Testis (tissue), 3 donors: ENCODE results near the gene CBX5. TPM values are rescaled to one million over a fixed set of nuclear protein-coding genes. Genes with fewer than 3 reads are reported as not detected.

ENCODE experiments used
- DNase-seq: peaks from one replicate; pipeline ENCODE4 v3.0.0-alpha.2; 2019
- H3K27ac ChIP-seq, 2 donors: fragments of 200-600 bp; sonication (generic); one replicate each; pipeline ENCODE4 v1.5.1; 2019
- H3K27me3 ChIP-seq: fragments of 200-600 bp; sonication (generic); one replicate; pipeline ENCODE4 v1.5.1; 2019
- H3K36me3 ChIP-seq: fragments of 200-600 bp; sonication (generic); one replicate; pipeline ENCODE4 v1.5.1; 2017; ENCODE audit warnings: low read depth; ENCODE audit errors: missing control alignments
- H3K4me1 ChIP-seq: fragments of 200-600 bp; sonication (generic); one replicate; pipeline ENCODE4 v1.5.1; 2019
- H3K4me3 ChIP-seq, 2 donors: fragments of 200-600 bp; sonication (generic); one replicate each; pipeline ENCODE4 v1.5.1; 2017 to 2019
- H3K9me3 ChIP-seq: fragments of 200-600 bp; sonication (generic); one replicate; pipeline ENCODE4 v1.5.1; 2017
- CTCF ChIP-seq, 3 experiments: fragments of 450-650 bp in 2 of 3; fragments of 200-600 bp in 1 of 3; sonication (generic) in 1 of 3; IDR thresholded peaks; one replicate each; pipeline ENCODE4 v1.5.1; 2016 to 2019; ENCODE audit warnings: antibody characterized with exemption in 3 of 3, mild to moderate bottlenecking in 2 of 3, moderate library complexity in 1 of 3
- POLR2A ChIP-seq: fragments of 450-650 bp; IDR thresholded peaks from one replicate; pipeline ENCODE4 v1.6.1; 2017; ENCODE audit warnings: antibody characterized with exemption, mild to moderate bottlenecking, moderate library complexity
- WGBS, 2 donors: methylation state at CpG; one replicate each; pipeline ENCODE4 v1.1.5; 2018; 5-methylcytosine and 5-hydroxymethylcytosine counted together
- intact Hi-C: fragments of 100-400 bp; cut with DNase I; formaldehyde crosslinking; loops from one replicate; pipeline ENCODE4 v1.15.1; 2023; ENCODE audit warnings: low total_unique reads
- polyA plus RNA-seq: library from polyadenylated mRNA; stranded (reverse); fragments of 350-450 nt; fragmentation: Illumina TruSeq; extraction: RNeasy Lipid Tissue Mini Kit (QIAGEN cat#74804); gene quantifications from one replicate; pipeline ENCODE4 v1.2.3, GENCODE V29; 2014; ENCODE audit warnings: low read depth, low replicate concordance; ENCODE audit not compliant: insufficient read depth
- small RNA-seq, 2 donors: library from RNA; depleted of rRNA; stranded (forward); fragments of <200 nt; gene quantifications; one replicate each; pipeline ENCODE3, GENCODE V24; 2016
- total RNA-seq, 2 donors: library from RNA; depleted of rRNA; stranded (reverse); fragments of >200 nt; gene quantifications; one replicate each; pipeline ENCODE4 v1.2.3, GENCODE V29; 2016

The CBX5 gene
- total and polyA plus RNA-seq, 3 donors from 2014 or later = 52.7 to 66.4 (median 63.9) TPM

- H3K27ac ChIP-seq = no peak overlapping the region
- peaks cover 6% of the 10 kb centered on the region for H3K4me1 ChIP-seq
- H3K36me3 ChIP-seq = no peaks in the 10 kb centered on the region
- intact Hi-C loops = no loop called here
- H3K9me3 ChIP-seq = no peaks in the 10 kb centered on the region
- TF ChIP-seq CTCF (IDR thresholded peaks at IDR 0.05) = no peak
- TF ChIP-seq POLR2A = no peak
- no peaks in the 10 kb centered on the region for H3K27me3 ChIP-seq
- WGBS, 2 donors = 90 to 95% methylated on average over 7 of the region's 7 CpGs
- H3K4me3 ChIP-seq = no peak overlapping the region
- no peak for DNase-seq
These were observed 95.7 kb downstream of the CBX5 start for GRCh38 chr12:54184024-54184805.

GRCh38 chr12:54182981-54183380 lies 96.9 kb downstream of the CBX5 start:
- WGBS, 2 donors = 86 to 88% methylated on average over 4 to 5 of the region's 5 CpGs
- DNase-seq = no peak
- TF ChIP-seq POLR2A (no peak), CTCF (IDR thresholded peaks at IDR 0.05) (no peak)
- no peak overlapping the region for H3K4me3 ChIP-seq
- no peaks in the 10 kb centered on the region for H3K27me3 ChIP-seq
- H3K4me1 ChIP-seq = peaks cover 2% of the 10 kb centered on the region
- H3K36me3 ChIP-seq = no peaks in the 10 kb centered on the region
- no peak overlapping the region for H3K27ac ChIP-seq
- no peaks in the 10 kb centered on the region for H3K9me3 ChIP-seq
- intact Hi-C loops = no loop called here

GRCh38 chr12:54182086-54182485 lies 97.8 kb downstream of the CBX5 start:
- no peaks in the 10 kb centered on the region for H3K27me3 ChIP-seq
- no peak for DNase-seq
- no peaks in the 10 kb centered on the region for H3K9me3 ChIP-seq
- H3K27ac ChIP-seq = no peak overlapping the region
- no peak overlapping the region for H3K4me3 ChIP-seq
- intact Hi-C loops = no loop called here
- TF ChIP-seq POLR2A = no peak
- no peak for TF ChIP-seq CTCF (IDR thresholded peaks at IDR 0.05)
- WGBS, 2 donors = 93 to 97% methylated on average over 5 to 11 of the region's 11 CpGs
- no peaks in the 10 kb centered on the region for H3K36me3 ChIP-seq
- H3K4me1 ChIP-seq = no peaks in the 10 kb centered on the region

Small RNAs within 50 kb of the gene (small RNA-seq; reads per million reads assigned to genes)
- gene RN7SL390P (0 reads per million in 2 donors), gene RNU6-950P (0 reads per million in 2 donors)

Other genes starting within 250 kb of the CBX5 start
- gene HOXC5, start 247.1 kb downstream of the CBX5 start, total RNA-seq = 1 to 10 TPM; 1.9 to 5.5 TPM
- gene HOXC5, start 247.1 kb downstream of the CBX5 start, polyA plus RNA-seq = 1.3 TPM
- gene HOXC4, start 226.3 kb downstream of the CBX5 start, total RNA-seq = 1 to 10 TPM; 3.0 to 3.1 TPM
- gene HOXC4, start 226.3 kb downstream of the CBX5 start, polyA plus RNA-seq = 4.3 TPM
- gene SMUG1, start 91.1 kb downstream of the CBX5 start, total RNA-seq = 10 to 100 TPM; 33.8 to 37.2 TPM
- gene SMUG1, start 91.1 kb downstream of the CBX5 start, polyA plus RNA-seq = 35.8 TPM
- 100 to 1,000 TPM; 250 to 293 TPM for gene HNRNPA1, start 604 bp upstream of the CBX5 start, total RNA-seq
- 534 TPM for gene HNRNPA1, start 604 bp upstream of the CBX5 start, polyA plus RNA-seq
- gene NFE2, start 20.9 kb upstream of the CBX5 start, total RNA-seq = 1 to 10 TPM in 1 of 2 donors, under 1 TPM in 1; 0.94 to 1.9 TPM
- gene NFE2, start 20.9 kb upstream of the CBX5 start, polyA plus RNA-seq = 2.6 TPM
- 10 to 100 TPM; 45.9 to 63.9 TPM for gene COPZ1, start 45.0 kb upstream of the CBX5 start, total RNA-seq
- gene COPZ1, start 45.0 kb upstream of the CBX5 start, polyA plus RNA-seq = 123 TPM
- under 1 TPM in 1 of 2 donors, not detected in 1; 0.43 TPM for gene GPR84, start 84.4 kb upstream of the CBX5 start, total RNA-seq
- 0.58 TPM for gene GPR84, start 84.4 kb upstream of the CBX5 start, polyA plus RNA-seq
- gene ZNF385A, start 104.6 kb upstream of the CBX5 start, total RNA-seq = 1 to 10 TPM; 3.5 to 5.6 TPM
- 10.9 TPM for gene ZNF385A, start 104.6 kb upstream of the CBX5 start, polyA plus RNA-seq
- gene ITGA5, start 139.1 kb upstream of the CBX5 start, total RNA-seq = 10 to 100 TPM in 1 of 2 donors, 1 to 10 TPM in 1; 9.0 to 10.7 TPM
- 16.3 TPM for gene ITGA5, start 139.1 kb upstream of the CBX5 start, polyA plus RNA-seq
- 100 to 1,000 TPM; 109 to 191 TPM for gene GTSF1, start 193.5 kb upstream of the CBX5 start, total RNA-seq
- gene GTSF1, start 193.5 kb upstream of the CBX5 start, polyA plus RNA-seq = 456 TPM
- 1 to 10 TPM; 4.0 to 5.0 TPM for gene NCKAP1L, start 217.6 kb upstream of the CBX5 start, total RNA-seq
- gene NCKAP1L, start 217.6 kb upstream of the CBX5 start, polyA plus RNA-seq = 9.0 TPM